ENCODE results near the gene MSLN. TPM values are rescaled to one million over a fixed set of nuclear protein-coding genes. Genes with fewer than 3 reads are reported as not detected.

The MSLN gene
- total RNA-seq, 6 experiments from 2014 or later, result 0.17 to 0.61 (median 0.36) TPM

DNA sequence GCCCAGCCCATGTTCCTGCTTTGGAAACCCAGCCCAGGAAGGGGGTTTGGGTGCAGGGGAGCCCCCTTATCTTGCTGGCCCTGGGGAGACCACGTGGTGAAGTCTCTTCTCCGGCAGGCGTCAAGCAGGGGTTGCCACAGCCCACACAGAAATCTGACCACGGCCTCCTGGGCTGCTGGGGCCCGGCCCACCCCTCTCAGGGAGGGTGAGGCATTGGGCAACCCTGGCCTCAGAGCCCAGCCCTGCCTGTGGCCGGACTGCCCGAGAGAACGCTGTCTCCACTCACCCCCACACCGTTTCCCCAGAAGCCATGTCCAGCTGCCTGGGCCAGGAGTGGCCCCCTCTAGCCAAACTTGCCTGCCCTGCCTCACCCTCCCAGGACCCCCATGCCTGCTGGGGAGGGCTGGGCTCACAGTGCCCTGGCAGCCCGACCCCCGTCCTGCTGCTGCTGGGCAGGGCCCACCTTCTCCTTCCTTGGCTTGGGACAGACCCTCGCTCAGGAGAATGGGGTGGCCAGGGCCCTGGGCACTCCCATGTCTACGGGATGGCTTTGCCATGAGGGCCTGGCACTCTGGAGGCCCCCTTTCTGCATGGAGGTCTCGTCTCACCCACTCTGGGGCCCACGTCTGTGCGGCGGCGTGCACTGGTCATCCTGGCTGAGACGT, 20.9 kb downstream of the MSLN start:
- Mint-ChIP-seq H3K27ac (no peak overlapping the region), H3K4me3 (no peak overlapping the region), H3K36me3 (ENCODE audit: low read depth) (no peaks in the 10 kb centered on the region), H3K4me1 (ENCODE audit: low read depth) (peaks cover 7% of the 10 kb centered on the region), H3K9me3 (no peaks in the 10 kb centered on the region), H3K27me3 (ENCODE audit: insufficient read depth) (peaks cover 9% of the 10 kb centered on the region)
- TF ChIP-seq, protein P1, sequence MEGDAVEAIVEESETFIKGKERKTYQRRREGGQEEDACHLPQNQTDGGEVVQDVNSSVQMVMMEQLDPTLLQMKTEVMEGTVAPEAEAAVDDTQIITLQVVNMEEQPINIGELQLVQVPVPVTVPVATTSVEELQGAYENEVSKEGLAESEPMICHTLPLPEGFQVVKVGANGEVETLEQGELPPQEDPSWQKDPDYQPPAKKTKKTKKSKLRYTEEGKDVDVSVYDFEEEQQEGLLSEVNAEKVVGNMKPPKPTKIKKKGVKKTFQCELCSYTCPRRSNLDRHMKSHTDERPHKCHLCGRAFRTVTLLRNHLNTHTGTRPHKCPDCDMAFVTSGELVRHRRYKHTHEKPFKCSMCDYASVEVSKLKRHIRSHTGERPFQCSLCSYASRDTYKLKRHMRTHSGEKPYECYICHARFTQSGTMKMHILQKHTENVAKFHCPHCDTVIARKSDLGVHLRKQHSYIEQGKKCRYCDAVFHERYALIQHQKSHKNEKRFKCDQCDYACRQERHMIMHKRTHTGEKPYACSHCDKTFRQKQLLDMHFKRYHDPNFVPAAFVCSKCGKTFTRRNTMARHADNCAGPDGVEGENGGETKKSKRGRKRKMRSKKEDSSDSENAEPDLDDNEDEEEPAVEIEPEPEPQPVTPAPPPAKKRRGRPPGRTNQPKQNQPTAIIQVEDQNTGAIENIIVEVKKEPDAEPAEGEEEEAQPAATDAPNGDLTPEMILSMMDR (IDR thresholded peaks at IDR 0.05), result no peak
- no peak for DNase-seq

GRCh38 chr16:782258-782657, 21.7 kb downstream of the MSLN start:
- Mint-ChIP-seq H3K27ac (no peak overlapping the region), H3K4me3 (no peak overlapping the region), H3K36me3 (ENCODE audit: low read depth) (no peaks in the 10 kb centered on the region), H3K4me1 (ENCODE audit: low read depth) (peaks cover 7% of the 10 kb centered on the region), H3K9me3 (no peaks in the 10 kb centered on the region), H3K27me3 (ENCODE audit: insufficient read depth) (peaks cover 9% of the 10 kb centered on the region)
- DNase-seq, result no peak
- TF ChIP-seq, protein P1 (IDR thresholded peaks at IDR 0.05), result no peak

DNA sequence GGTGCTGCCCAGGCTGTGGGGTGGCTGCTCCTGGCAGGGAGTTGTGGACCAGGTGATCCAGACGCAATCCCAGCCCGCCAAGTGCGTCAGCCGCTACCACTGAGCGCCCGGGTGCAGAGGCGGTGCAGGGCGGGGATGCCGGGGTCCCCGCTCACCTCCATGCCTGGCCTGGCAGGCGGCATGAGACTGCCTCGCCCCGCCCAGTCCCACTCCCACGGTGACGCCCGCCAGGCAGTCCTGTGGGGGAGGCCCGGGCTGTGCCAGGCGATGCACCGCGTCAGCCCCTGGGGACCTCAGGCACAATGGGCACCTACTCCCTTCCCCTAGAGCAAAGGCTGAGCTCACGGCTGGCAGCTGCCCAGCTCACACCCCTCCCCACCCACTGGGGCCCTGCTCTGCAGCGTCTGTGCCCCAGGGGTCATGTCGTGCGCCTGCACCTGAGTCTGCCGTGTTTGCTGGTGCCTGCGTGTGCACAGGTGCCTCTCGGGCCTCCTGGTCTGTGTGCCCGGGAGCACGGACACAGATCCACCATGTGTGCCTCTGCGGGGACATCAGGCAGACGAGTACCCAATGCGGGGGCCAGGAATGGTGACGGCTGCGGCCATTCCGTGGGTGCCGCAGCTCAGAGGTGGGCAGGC, 22.4 kb downstream of the MSLN start:
- H3K4me1 Mint-ChIP-seq (ENCODE audit: low read depth), result peaks cover 3% of the 10 kb centered on the region
- peaks cover 9% of the 10 kb centered on the region for H3K27me3 Mint-ChIP-seq (ENCODE audit: insufficient read depth)
- H3K36me3 Mint-ChIP-seq (ENCODE audit: low read depth), result no peaks in the 10 kb centered on the region
- H3K9me3 Mint-ChIP-seq, result no peaks in the 10 kb centered on the region
- DNase-seq, result no peak
- no peak overlapping the region for H3K4me3 Mint-ChIP-seq
- H3K27ac Mint-ChIP-seq, result no peak overlapping the region
- TF ChIP-seq, protein P1 (IDR thresholded peaks at IDR 0.05), result no peak

GRCh38 chr16:783404-784161, 23.0 kb downstream of the MSLN start:
- Mint-ChIP-seq H3K9me3 (no peaks in the 10 kb centered on the region), H3K36me3 (ENCODE audit: low read depth) (no peaks in the 10 kb centered on the region), H3K27ac (no peak overlapping the region), H3K27me3 (ENCODE audit: insufficient read depth) (peaks cover 9% of the 10 kb centered on the region), H3K4me3 (no peak overlapping the region), H3K4me1 (ENCODE audit: low read depth) (no peaks in the 10 kb centered on the region)
- DNase-seq, result no peak
- TF ChIP-seq, protein P1 (IDR thresholded peaks at IDR 0.05), result no peak

DNA sequence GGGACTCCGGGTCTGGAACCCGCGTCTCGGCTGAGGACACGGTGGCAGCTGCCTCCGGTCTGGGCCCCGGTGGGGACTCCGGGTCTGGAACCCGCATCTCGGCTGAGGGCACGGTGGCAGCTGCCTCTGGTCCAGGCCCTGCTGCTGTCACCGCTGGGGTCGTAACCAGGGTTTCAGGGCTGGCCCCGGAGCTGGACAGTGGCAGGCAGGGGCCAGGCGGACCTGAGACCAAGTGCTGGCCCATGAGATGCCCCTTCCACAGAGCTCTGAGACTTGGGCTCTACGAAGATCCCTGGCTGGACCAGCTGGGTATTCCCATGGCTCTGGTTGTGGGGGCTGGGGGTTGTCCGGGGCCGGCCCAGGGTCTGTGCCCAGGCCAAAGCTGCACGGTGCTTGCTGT, 23.9 kb downstream of the MSLN start:
- no peaks in the 10 kb centered on the region for H3K4me1 Mint-ChIP-seq (ENCODE audit: low read depth)
- H3K27me3 Mint-ChIP-seq (ENCODE audit: insufficient read depth), result peaks cover 9% of the 10 kb centered on the region
- no peak overlapping the region for H3K27ac Mint-ChIP-seq
- no peaks in the 10 kb centered on the region for H3K36me3 Mint-ChIP-seq (ENCODE audit: low read depth)
- TF ChIP-seq, protein P1 (IDR thresholded peaks at IDR 0.05), result no peak
- DNase-seq, result no peak
- H3K9me3 Mint-ChIP-seq, result no peaks in the 10 kb centered on the region
- no peak overlapping the region for H3K4me3 Mint-ChIP-seq

Data from HFFc6 (cell line).